DND-41 (cell line): ENCODE results near the gene DDX52.

Experiments used
- EZH2 ChIP-seq: IDR thresholded peaks from 3 replicates; pipeline ENCODE4 v1.6.1; 2012; ENCODE audit warnings: borderline replicate concordance, low read depth, mild to moderate bottlenecking, moderate library complexity, low read length, inconsistent platforms; ENCODE audit not compliant: severe bottlenecking
- TF ChIP-seq, protein P1 (sequence below): IDR thresholded peaks from 2 replicates; pipeline ENCODE4 v1.5.1; 2012; ENCODE audit warnings: borderline replicate concordance, low read length, moderate library complexity, mild to moderate bottlenecking; ENCODE audit not compliant: poor library complexity, severe bottlenecking; ENCODE audit errors: extremely low read depth

DNA sequence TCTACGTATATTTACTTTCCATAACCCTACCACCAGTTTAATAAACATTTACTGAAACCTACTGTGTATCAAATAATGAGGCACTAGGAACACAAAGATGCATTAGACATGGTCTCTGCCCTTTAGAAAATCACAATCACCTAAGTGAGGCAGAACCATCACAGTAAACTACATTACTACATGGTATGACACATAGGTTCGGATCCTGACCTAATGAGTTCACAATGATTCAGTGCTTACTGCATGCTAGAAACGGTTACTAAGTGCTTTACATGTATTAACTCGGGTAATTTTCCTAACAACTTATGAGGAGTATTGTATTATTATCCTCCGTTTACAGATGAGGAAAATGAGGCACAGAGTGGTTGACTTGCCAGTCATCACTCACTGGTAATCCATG is 28.9 kb downstream of the DDX52 start:
- TF ChIP-seq, protein P1, sequence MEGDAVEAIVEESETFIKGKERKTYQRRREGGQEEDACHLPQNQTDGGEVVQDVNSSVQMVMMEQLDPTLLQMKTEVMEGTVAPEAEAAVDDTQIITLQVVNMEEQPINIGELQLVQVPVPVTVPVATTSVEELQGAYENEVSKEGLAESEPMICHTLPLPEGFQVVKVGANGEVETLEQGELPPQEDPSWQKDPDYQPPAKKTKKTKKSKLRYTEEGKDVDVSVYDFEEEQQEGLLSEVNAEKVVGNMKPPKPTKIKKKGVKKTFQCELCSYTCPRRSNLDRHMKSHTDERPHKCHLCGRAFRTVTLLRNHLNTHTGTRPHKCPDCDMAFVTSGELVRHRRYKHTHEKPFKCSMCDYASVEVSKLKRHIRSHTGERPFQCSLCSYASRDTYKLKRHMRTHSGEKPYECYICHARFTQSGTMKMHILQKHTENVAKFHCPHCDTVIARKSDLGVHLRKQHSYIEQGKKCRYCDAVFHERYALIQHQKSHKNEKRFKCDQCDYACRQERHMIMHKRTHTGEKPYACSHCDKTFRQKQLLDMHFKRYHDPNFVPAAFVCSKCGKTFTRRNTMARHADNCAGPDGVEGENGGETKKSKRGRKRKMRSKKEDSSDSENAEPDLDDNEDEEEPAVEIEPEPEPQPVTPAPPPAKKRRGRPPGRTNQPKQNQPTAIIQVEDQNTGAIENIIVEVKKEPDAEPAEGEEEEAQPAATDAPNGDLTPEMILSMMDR, result no peak
- TF ChIP-seq EZH2, result no peak
